Measurements from ENCODE around the gene RHOJ.
"Not testable (repeated sequence)": the region's sequence is repeated elsewhere in the genome, so short reads cannot be mapped to it uniquely, and the experiment has no call there.

Gene RHOJ

DNA sequence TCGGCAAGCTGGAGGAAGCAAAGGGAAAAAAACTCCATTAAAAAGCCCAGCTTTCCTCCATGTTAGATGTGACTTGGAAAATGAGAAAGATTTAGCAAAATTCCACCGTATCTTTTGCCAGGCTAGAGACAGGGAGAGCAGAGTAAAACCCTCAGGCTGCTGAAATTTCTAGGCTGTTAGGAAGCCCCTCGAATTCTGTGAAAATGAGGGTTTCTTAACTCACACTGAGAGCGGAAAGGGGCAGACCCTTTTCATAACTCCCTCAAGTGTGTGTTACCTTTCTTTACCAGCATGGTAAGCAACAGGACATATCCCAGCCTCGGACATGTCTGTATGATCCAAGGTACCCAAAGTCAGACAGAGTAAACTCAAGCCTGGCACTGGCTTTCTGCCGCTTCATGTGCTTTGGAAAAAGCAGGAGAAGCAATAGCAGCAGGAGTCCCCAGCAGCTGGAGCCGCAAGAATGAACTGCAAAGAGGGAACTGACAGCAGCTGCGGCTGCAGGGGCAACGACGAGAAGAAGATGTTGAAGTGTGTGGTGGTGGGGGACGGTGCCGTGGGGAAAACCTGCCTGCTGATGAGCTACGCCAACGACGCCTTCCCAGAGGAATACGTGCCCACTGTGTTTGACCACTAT is at the start of gene RHOJ:
TSS of gene RHOJ (plus strand) at position 37 of the 637 bp plus-strand sequence. CDS start at position 464, 427 bp downstream.
- DNase-seq, result no peak

DNA sequence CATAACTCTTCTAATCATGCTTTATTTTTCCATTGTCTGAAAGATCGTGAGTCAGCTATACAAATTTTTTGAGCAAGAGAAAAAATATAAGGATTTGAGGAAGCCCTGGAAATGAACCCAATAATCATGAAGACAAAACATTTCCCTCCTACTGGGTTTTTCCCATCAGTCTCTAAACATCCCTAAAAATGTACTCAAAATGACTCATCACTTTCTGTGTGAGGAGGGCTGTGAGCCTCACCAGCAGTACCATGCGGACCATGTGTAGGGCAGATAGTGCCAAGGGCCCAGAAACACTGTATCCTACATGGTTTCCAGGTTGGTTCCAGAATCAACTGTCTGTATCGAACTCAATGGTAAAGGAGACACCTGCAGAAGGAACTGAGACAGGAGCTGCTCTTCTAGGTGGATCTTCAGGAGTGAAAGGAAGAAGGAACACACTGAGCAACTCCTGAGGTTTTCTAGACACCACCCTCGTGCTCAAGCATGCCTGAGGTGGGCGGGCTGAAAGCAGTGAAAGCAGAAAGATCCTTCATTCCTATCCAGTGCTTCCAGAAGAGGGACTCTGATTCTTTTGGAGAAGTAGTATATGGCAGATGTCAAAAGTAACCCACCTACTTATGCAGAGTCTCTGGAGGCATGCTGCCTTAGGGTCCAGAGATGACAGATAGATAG is 48.6 kb upstream of the RHOJ start:
- DNase-seq, result peak; percentile 36

GRCh38 chr14:63157195-63157594 is 47.0 kb upstream of the RHOJ start:
- DNase-seq, result no peak

DNA sequence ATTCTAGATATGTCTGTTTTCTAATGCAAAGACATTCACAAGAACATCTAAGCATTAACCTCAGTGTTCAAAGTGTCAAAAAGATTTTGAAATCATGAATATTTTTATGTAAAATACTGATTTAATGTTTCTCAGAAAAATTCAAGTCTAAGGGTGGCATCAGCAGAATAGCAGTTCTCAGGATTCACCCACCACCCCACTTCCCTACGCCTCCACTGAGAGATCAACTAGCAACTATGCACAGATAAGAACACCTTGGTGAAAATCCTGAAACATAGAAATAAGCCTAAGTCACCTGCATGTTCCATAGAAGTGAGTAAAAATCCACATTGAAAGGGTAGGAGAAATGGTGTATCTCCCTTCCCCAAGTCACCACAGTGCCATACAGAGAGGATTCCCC is 40.9 kb upstream of the RHOJ start:
- DNase-seq, result no peak

GRCh38 chr14:63164108-63164683 is 40.0 kb upstream of the RHOJ start:
- no peak for DNase-seq

DNA sequence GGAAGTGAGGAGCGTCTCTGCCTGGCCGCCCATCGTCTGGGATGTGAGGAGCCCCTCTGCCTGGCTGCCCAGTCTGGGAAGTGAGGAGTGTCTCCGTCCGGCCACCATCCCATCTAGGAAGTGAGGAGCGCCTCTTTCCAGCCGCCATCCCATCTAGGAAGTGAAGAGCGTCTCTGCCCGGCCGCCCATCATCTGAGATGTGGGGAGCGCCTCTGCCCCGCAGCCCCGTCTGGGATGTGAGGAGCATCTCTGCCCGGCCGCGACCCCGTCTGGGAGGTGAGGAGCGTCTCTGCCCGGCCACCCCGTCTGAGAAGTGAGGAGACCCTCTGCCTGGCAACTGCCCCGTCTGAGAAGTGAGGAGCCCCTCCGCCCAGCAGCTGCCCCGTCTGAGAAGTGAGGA is 39.0 kb upstream of the RHOJ start:
- not testable (repeated sequence) for DNase-seq

DNA sequence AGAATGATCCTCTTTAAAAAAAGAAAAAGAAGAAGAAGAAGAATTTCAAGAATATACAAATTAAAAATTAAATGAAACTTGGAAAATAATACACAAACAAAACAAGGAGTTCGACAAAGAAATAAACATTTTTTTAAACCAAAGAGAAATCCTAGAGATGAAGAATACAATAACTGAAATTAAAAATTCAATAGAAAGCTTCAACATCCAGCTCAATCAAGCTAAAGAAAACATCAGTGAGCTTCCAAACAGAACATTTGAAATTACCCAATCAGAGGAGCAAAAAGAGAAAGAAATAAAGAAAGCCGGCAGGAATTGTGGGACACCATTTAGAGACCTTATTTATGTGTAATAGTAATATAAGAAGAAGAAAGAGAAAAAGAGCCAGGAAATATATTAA is 37.2 kb upstream of the RHOJ start:
- no peak for DNase-seq

DNA sequence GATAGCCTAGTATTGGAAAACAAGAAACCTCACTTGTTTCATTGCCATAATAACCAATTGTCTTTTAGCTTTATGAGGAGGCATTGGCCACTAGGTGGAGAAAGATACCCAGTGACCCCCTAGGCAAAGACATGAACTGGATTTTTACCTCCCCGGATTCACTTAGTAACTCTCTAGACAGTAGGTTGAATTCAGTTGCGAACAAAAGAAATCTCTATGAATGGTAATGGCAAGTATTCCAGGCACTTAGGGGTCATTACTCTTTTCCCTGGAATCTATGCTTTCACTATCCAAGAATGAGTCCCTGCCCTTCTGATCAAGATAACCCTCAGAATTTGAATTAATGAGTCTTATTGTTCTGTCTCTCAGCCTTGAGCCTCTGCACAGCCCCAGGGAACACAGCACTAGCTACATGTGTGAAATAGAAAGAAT is 29.5 kb upstream of the RHOJ start:
- no peak for DNase-seq

- no peak for DNase-seq
Observed at GRCh38 chr14:63175531-63175930, 28.7 kb upstream of the RHOJ start.

- no peak for DNase-seq
Observed at GRCh38 chr14:63178912-63179311, 25.3 kb upstream of the RHOJ start.

- DNase-seq, result no peak
Observed at GRCh38 chr14:63179383-63179782, 24.9 kb upstream of the RHOJ start.

DNA sequence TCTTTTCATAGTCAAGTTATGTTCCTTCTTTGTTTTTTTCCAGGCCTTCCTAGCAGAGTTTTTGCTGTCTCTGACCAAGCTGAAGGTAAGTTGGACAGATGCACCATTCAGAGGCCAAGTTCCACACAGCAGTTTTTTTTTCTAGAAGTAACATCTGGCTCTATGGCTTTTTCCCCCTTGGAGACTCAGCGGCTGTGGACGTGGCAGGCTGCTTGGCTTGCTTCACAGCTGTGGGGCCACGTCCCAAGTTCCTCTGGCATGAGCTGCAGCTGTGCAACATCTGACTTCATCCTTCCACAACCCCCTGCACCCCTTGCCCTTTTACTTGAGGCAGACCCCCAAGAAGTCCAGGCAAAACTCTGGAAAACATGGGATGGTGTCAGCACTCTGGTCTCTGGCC is 24.2 kb upstream of the RHOJ start:
- no peak for DNase-seq

DNA sequence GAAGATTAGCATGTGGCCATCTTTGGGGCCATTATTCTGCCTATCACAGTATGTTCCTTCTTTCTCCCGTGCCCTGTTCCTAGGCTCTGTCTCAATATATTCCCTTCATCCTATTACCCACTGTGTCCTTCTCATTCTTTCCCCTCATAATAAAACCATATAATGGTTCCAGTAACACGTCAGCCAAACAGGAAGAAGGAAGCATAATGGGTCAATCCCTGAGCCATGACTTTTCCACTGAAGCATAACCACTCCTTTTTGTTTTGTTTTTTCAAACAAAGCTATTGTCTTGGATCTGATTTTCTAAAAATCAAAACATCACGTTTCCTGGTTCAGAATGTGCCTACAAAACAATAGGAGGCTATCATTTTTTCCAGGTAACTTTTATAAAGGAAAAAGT is 21.3 kb upstream of the RHOJ start:
- no peak for DNase-seq

DNA sequence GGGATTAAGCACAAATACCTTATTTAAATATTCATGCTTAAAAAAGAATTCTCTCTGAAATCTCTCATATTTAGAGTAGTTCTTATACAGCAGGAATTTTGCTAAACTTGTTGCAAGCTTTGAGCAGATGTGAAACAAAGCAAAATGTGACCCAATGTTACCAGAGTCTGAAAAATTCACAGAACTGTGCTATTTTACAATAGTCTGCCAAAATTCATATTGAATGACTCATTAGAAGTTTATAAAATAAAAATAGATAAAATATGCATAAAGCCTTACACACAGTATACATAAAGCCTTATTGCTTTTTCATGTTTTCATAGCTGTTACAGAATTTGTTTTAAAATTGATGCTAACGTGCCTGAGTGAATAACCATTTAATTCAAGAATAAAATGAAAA is 17.8 kb upstream of the RHOJ start:
- DNase-seq, result no peak

DNA sequence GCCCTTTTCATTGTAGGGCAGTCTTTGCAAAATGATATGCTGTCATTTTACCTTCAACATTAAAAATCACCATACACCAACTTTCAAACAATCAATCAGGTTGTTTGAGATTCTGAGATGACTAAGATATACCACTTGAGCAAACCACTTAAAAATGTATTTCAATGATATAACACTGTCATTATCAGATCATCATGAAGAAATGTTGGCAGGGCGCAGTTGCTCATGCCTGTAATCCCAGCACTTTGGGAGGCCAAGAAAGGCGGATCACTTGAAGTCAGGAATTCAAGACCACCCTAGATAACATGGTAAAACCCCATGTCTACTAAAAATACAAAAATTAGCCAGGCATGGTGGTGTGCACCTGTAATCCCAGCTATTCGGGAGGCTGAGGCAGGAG is 13.0 kb upstream of the RHOJ start:
- no peak for DNase-seq

- no peak for DNase-seq
Observed at GRCh38 chr14:63192085-63192484, 12.2 kb upstream of the RHOJ start.

DNA sequence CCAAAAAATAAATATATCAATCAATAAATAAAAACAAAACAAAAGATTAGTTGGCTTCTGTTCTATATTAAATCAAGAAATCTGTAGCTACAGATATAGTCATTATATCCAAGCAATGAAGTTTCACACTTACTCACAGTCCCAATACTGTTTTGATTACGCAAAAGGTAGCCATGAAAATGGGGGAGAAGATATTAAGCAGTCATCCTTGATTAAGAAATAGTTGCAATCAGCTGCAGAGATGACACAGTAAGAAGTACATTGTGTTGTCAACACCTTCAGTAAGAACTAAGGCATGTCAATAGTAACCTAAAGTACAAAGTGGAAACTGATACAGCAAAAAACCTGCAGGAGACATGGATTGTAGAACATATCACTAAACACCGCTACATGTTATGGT is 11.0 kb upstream of the RHOJ start:
- no peak for DNase-seq

- no peak for DNase-seq
Observed at GRCh38 chr14:63200035-63200740, 4.1 kb upstream of the RHOJ start.

DNA sequence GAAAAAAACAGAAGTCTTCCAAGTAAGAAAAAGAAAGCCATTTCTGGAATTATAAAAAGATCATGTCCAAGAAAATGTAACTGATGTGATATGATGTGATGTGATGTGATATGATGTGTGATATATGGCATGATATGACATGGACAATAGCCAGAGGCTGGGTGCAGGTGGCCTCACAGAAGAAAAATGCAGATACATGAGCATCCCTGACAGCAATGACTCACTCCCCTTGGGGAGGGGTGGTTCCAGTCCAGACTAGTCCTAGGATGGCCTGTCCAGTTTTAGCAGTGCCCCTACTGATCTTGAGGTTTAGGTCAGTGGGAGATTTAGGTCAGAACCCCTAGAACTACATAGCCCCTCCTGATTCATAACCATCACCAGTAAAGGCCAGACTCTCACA is 3.5 kb upstream of the RHOJ start:
- DNase-seq, result no peak

GRCh38 chr14:63203015-63203414 is 1.2 kb upstream of the RHOJ start:
- DNase-seq, result no peak

GRCh38 chr14:63203618-63204406 is 431 bp upstream of the RHOJ start:
- DNase-seq, result peak; percentile 96

- no peak for DNase-seq
Observed at GRCh38 chr14:63205044-63205575, 867 bp downstream of the RHOJ start.

DNA sequence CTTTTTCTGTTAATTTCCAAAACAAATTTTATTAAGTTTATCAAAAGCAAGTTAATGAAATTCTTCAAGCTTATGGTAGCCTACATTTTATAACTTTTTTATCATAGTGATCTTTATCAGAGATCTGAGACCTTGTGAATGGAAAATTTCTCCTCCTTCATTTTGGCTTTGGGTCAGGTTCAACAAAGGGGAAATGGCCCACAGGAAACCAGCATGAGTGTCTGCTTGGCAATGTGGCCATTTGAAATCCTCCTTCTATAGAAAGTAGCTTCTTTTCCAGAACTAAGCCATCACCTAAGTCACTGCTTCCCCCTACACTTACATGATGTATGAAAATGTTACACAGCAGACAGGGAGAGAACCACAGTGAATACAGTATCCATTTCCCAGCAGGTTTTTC is 1.6 kb downstream of the RHOJ start:
- DNase-seq, result no peak

Data from amniotic stem cell (primary cell).